ENCODE results near the gene LAGE3.
A peak's percentile ranks its signal among the peaks of the same experiment; 100 is the strongest.

The LAGE3 gene

GRCh38 chrX:154473683-154474082 lies 5.4 kb downstream of the LAGE3 start:
- DNase-seq: no peak

DNA sequence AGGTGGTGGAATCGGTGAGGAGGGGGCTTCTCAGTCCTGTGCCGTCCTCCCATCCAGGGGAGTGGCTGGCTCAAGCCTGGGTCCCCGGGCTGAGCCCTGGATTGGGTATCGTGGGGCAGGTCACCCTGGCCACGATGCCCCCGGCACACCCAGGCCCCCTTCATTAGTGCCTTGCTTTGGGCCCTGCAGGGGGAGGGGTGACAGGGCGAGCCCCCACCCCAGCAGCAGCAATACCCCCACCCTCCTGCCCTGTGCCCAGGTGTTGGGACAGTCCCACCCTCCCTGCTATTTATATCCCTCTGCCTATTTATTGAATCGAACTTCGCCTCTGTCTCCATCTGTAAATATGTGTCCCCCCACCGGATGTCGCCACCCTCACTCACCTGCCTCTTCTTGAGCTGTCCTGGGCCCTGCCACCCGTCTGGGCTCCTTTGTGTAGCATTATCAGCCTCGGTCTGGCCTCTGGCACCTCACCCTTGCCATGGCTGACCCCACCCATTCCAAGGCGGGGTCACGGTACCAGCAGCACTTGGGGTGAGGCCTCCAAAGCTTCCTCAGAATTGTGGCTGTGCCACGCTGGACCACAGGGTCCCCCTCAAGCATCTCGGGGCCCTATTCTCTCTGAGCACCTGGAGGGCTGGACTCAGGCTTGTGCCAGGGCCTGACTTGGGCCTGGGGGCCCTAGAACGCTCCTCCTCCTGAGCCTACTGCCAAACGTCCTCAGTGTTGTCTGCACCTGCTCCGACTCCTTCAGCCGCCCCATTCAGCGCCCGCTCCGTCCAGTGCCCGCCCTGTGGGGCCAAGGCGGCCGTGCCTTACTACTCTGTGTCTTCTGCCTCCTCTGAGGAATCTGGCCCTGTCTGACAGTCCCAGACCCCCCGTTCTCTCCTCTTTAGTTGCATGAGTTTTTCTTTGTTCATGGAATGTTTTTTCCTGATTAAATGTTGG lies 6.1 kb downstream of the LAGE3 start:
- DNase-seq: peak; percentile 37

DNA sequence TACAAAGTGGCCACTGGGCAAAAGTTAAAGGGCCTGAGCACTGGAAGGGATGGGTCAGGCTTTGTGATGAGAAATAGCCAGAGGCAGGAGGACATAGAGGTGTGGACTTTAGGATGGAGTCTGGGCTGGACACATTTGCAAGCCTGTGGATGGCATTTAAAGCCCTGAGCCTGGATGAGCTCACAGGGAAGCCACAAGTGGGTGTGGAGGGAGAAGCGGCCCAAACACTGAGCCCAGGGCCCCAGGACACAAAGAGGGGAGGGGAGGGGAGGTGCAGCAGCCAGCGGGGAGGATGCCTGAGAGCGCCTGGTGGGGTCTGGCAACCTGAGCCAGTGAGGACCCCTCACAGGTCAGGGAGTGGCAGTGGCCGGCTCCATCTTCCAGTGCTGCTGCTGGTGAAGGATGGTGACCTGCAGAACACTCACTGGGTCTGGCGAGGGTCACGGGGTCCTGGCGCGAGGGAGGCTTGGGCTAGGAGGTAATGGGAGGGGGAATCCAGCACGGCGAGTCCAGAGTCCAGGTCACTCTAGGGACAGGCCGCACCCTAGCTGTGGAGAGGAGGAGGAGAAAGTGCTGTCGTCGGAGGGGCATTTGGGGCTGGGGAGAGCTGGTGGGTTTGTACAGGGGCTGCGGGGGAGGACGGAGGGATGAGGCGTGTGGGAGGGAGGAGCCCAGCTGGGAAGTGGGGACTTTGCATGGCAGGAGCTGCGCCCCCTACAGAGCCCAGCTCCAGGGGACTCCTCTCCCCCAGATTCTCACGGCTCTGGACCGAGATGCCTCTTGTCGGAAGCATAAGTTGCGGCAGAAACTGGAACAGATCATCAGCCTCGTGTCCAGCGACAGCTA lies 7.0 kb downstream of the LAGE3 start:
- no peak for DNase-seq

- no peak for DNase-seq
These were observed 8.0 kb downstream of the LAGE3 start for GRCh38 chrX:154470914-154471568.

- DNase-seq: no peak
These were observed 8.6 kb downstream of the LAGE3 start for GRCh38 chrX:154470434-154470833.

- DNase-seq: no peak
These were observed 9.2 kb downstream of the LAGE3 start for GRCh38 chrX:154469880-154470279.

DNA sequence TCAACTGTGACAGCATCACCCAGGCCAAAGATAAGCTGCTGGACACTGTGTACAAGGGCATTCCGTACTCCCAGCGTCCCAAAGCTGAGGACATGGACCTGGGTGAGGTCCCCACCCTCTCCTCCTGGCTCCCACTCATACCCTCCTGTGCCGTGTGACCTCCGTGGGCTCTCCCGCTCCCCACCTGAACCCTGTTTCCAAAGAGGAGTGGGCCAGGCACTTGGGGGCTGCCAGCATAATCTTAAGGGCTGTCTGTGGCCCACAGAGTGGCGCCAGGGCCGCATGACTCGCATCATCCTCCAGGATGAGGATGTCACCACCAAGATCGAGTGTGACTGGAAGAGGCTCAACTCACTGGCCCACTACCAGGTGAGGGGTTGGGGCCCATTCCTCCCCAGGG lies 10.0 kb downstream of the LAGE3 start:
- no peak for DNase-seq

- no peak for DNase-seq
These were observed 10.9 kb downstream of the LAGE3 start for GRCh38 chrX:154468217-154468616.

DNA sequence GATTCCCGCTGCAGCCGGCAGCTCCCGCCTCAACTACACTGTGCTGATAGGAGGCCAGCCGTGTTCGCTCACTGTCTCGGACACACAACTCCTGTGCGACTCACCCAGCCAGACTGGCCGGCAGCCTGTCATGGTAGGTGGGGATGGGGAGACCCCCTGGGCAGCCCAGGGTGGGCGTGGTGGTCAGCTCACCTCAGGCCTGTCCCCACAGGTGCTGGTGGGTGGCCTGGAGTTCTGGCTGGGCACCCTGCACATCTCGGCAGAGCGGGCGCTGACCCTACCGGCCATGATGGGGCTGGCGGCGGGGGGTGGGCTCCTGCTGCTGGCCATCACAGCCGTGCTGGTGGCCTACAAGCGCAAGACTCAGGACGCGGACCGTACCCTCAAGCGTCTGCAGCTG lies 11.5 kb downstream of the LAGE3 start:
- DNase-seq: no peak

- DNase-seq: no peak
These were observed 12.2 kb downstream of the LAGE3 start for GRCh38 chrX:154466907-154467306.

- no peak for DNase-seq
These were observed 13.0 kb downstream of the LAGE3 start for GRCh38 chrX:154466036-154466435.

- no peak for DNase-seq
These were observed 13.5 kb downstream of the LAGE3 start for GRCh38 chrX:154465601-154466000.

GRCh38 chrX:154464806-154465365 lies 14.2 kb downstream of the LAGE3 start:
- DNase-seq: no peak

DNA sequence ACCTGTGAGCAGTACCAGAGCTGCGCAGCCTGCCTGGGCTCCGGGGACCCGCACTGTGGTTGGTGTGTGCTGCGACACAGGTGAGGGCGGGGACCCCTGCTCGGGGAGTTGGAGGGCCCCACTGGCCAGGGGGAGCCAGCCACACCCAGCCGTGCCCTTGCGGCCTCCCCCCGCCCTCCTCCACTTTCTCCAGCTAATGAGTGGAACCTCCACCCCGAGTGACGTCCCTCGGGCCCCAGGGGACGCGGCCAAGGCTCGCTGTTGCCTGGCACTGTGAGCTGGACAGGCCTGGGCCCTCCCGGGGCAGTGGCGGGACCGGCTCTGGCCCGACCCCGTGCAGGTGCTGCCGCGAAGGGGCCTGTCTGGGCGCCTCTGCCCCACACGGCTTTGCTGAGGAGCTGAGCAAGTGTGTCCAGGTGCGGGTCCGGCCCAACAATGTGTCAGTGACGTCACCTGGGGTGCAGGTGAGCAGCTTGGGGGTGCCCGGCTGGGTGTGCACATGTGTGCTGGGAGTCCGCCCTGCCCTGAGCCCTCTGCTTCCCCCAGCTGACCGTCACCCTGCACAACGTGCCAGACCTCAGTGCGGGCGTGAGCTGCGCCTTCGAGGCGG lies 15.4 kb downstream of the LAGE3 start:
- no peak for DNase-seq

- DNase-seq: no peak
These were observed 16.7 kb downstream of the LAGE3 start for GRCh38 chrX:154462396-154462795.

- no peak for DNase-seq
These were observed 18.8 kb downstream of the LAGE3 start for GRCh38 chrX:154460326-154460725.

DNA sequence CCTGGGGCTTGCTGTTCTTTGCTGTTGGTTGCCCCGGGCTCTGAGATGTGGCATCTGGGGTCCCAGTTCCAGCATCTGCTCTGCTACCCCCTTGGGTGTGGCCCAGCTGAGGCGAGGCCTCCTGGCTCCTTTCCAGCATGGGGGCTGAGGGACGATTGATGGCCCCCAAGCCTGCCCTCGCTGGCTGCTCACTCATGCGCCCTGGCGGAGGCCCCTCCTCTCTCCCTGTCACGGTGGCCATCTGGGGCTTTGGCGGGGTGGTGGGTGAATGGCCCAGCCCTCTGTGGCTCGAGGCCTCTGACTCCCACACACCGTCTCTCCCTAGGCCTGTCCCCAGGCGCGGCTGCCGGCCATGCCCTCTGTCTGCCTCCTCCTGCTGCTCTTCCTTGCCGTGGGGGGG lies 19.2 kb downstream of the LAGE3 start:
- no peak for DNase-seq

- no peak for DNase-seq
These were observed 19.9 kb downstream of the LAGE3 start for GRCh38 chrX:154458954-154459778.

GRCh38 chrX:154458116-154458953 lies 20.7 kb downstream of the LAGE3 start, which contains the start of gene PLXNA3:
Gene PLXNA3 (plus strand): TSS chrX:154458281. CDS start chrX:154460184, 1,903 bp downstream.
- DNase-seq: peak; percentile 88

DNA sequence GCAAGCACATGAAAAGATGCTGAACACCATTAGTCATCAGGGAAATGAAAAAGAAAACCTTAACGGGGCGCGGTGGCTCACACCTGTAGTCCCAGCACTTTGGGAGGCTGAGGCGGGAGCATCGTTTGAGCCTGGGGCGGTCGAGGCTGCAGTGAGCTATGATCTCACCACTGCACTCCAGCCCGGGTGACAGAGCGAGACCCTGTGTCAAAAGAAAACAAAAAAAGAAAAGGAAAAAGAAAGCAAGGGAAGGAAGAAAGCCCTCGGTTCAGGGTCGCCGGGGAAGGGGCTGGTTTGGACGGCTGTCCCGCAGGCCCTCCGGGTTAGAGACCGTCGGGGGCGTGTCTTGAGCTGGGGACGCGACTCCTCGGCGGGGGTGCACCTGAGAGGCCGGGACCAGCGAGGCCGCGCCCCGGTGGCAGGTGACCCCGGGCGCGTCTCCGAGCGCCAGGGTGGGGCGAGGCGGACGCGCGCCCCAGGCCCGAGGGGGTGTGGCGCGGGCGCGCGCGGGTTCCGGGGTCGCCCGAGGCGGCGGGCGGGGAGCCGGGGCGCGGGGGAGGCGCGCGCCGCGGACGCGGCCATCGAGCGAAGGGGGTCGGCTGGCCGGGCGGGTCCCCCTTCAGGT lies 21.5 kb downstream of the LAGE3 start:
- peak; percentile 85 for DNase-seq
